ENCODE data around the gene TGFA.

The TGFA gene

GRCh38 chr2:70566906-70567305, 13.3 kb upstream of the TGFA start:
- Histone ChIP-seq H3K36me3 (ENCODE audit: control insufficient read depth in 2 of 2, insufficient read depth in 1 of 2, low read length in 2 of 2) (no peaks in the 10 kb centered on the region), H3K9me3 (ENCODE audit: control insufficient read depth, insufficient read depth, low read depth, low read length) (no peaks in the 10 kb centered on the region), H3K4me1 (ENCODE audit: control insufficient read depth, insufficient read depth, low read length) (no peaks in the 10 kb centered on the region), H3K27ac (ENCODE audit: extremely low read depth, low read depth, low read length) (no peak overlapping the region), H3K4me3 (ENCODE audit: low read depth, low read length) (no peak overlapping the region)
- CTCF ChIA-PET, result interaction anchor here (0.9 kb wide), 1 partner anchor 264 kb away, joined by 4 read pairs; no protein-coding TSS in a partner anchor
- POLR2A ChIA-PET, result no interaction called here
- no peak for TF ChIP-seq ZNF629 (tag by site-specific recombination; IDR thresholded peaks at IDR 0.05)
- no peak for TF ChIP-seq ZNF146 (tag by site-specific recombination; IDR thresholded peaks at IDR 0.05)
- no peak for TF ChIP-seq ZNF184 (tag by site-specific recombination; IDR thresholded peaks at IDR 0.05)
- TF ChIP-seq ZSCAN4 (tag by site-specific recombination; IDR thresholded peaks at IDR 0.05), result no peak
- no peak for TF ChIP-seq SALL2 (tag by site-specific recombination; IDR thresholded peaks at IDR 0.05; ENCODE audit: borderline replicate concordance)
- no peak for TF ChIP-seq PBX3 (CRISPR knock-in tag; IDR thresholded peaks at IDR 0.05)
- no peak for TF ChIP-seq ZNF596 (tag by site-specific recombination; IDR thresholded peaks at IDR 0.05)
- no peak for TF ChIP-seq ZNF513 (tag by site-specific recombination; IDR thresholded peaks at IDR 0.05)
- TF ChIP-seq PRDM6 (tag by site-specific recombination; IDR thresholded peaks at IDR 0.05), result no peak
- TF ChIP-seq ZNF518A (tag by site-specific recombination; conservative IDR thresholded peaks at IDR 0.05; ENCODE audit: low read depth), result no peak
- no peak for TF ChIP-seq ZNF580 (tag by site-specific recombination; IDR thresholded peaks at IDR 0.05)
- TF ChIP-seq ZNF768 (tag by site-specific recombination; IDR thresholded peaks at IDR 0.05), result no peak
- no peak for TF ChIP-seq ZBTB6 (tag by site-specific recombination; IDR thresholded peaks at IDR 0.05)
- no peak for TF ChIP-seq ZNF792 (tag by site-specific recombination; IDR thresholded peaks at IDR 0.05)
- no peak for TF ChIP-seq BCL11B (tag by site-specific recombination; IDR thresholded peaks at IDR 0.05; ENCODE audit: low read depth)
- no peak for TF ChIP-seq ZBTB17 (tag by site-specific recombination; IDR thresholded peaks at IDR 0.05)
- no peak for TF ChIP-seq ZNF658 (tag by site-specific recombination; IDR thresholded peaks at IDR 0.05)
- no peak for TF ChIP-seq IKZF3 (tag by site-specific recombination; IDR thresholded peaks at IDR 0.05)

Data from HEK293 (cell line).